Fibroblast of lung (primary cell): ENCODE measurements around the gene OOSP4B.

ENCODE experiments used
- CTCF ChIP-seq, 2 donors: IDR thresholded peaks in 1 of 2; conservative IDR thresholded peaks in 1 of 2; 1 replicate in 1 of 2; 2 replicates in 1 of 2; pipeline ENCODE4 v1.5.1; 2011 to 2012; ENCODE audit warnings: low read length in 2 of 2, control low read depth in 1 of 2, inconsistent platforms in 1 of 2, low read depth in 1 of 2, mild to moderate bottlenecking in 1 of 2
- EZH2 ChIP-seq: IDR thresholded peaks from 2 replicates; pipeline ENCODE4 v1.5.1; 2012; ENCODE audit warnings: low read length, control low read depth, mild to moderate bottlenecking; ENCODE audit errors: missing control alignments

GRCh38 chr11:59984368-59984767 lies 32.6 kb upstream of the OOSP4B start:
- TF ChIP-seq CTCF (conservative IDR thresholded peaks at IDR 0.05 in 1 of 2, IDR thresholded peaks at IDR 0.05 in 1 of 2; ENCODE audit: low read depth in 1 of 2, low read length in 2 of 2) (no peak), EZH2 (no peak)
